Heart right ventricle (tissue), 16 donors: ENCODE results near the gene UBE2E1. TPM values are rescaled to one million over a fixed set of nuclear protein-coding genes. Genes with fewer than 3 reads are reported as not detected.
A peak's percentile ranks its signal among the peaks of the same experiment; 100 is the strongest.

Experiments used
- ATAC-seq, 8 donors: fragments of 200-7000 bp; cut with Tn5 transposase; one replicate each; pipeline ENCODE4 v1.9.1; 2020; ENCODE audit warnings: mild to moderate bottlenecking in 8 of 8, moderate library complexity in 8 of 8, moderate number of reproducible peaks in 1 of 8
- DNase-seq, 2 donors: peaks; one replicate each; pipeline ENCODE4 v3.0.0-alpha.2; 2020
- H3K27ac ChIP-seq, 10 donors: fragments of 200-600 bp; sonication (generic) in 2 of 10; one replicate each; pipeline versions ENCODE4 v1.5.0 to v1.8.0; 2020 to 2022; ENCODE audit warnings: mild to moderate bottlenecking in 3 of 10
- H3K27me3 ChIP-seq, 7 donors: fragments of 200-600 bp; one replicate each; pipeline ENCODE4 v1.8.0; 2021 to 2022; ENCODE audit warnings: mild to moderate bottlenecking in 2 of 7
- H3K36me3 ChIP-seq, 9 donors: fragments of 200-600 bp; sonication (generic) in 1 of 9; one replicate each; pipeline versions ENCODE4 v1.5.0 to v1.8.0; 2020 to 2022; ENCODE audit warnings: mild to moderate bottlenecking in 2 of 9
- H3K4me1 ChIP-seq, 9 donors: fragments of 200-600 bp; sonication (generic) in 1 of 9; one replicate each; pipeline versions ENCODE4 v1.5.0 to v1.8.0; 2020 to 2022; ENCODE audit warnings: mild to moderate bottlenecking in 4 of 9
- H3K4me3 ChIP-seq, 10 donors: fragments of 200-600 bp; sonication (generic) in 2 of 10; one replicate each; pipeline versions ENCODE4 v1.5.0 to v1.8.0; 2020 to 2022; ENCODE audit warnings: mild to moderate bottlenecking in 7 of 10, moderate library complexity in 2 of 10
- H3K9me3 ChIP-seq, 11 donors: fragments of 200-600 bp in 10 of 11; sonication (generic) in 2 of 11; one replicate each; pipeline versions ENCODE4 v1.5.0 to v1.8.0; 2013 to 2022; ENCODE audit warnings: mild to moderate bottlenecking in 2 of 11, control low read depth in 1 of 11, moderate library complexity in 1 of 11
- WGBS, 2 donors: extraction: QIAGEN DNeasy Blood & Tissue Kit; methylation state at CpG; one replicate each; pipeline ENCODE4 v1.1.7; 2013; ENCODE audit warnings: inconsistent platforms in 1 of 2; 5-methylcytosine and 5-hydroxymethylcytosine counted together
- intact Hi-C, 10 donors: fragments of 100-400 bp; cut with DNase I; formaldehyde crosslinking; loops; one replicate each; pipeline versions ENCODE4 v1.11.1 to v1.14.2; 2022
- polyA plus RNA-seq, 2 donors: library from polyadenylated mRNA; stranded (reverse); fragments of 200-250 nt; gene quantifications; one replicate each; pipeline ENCODE4 v1.2.3, GENCODE V29; 2013
- total RNA-seq, 10 donors: library from RNA; stranded (reverse); fragmentation: NEBNext Ultra II Directional in 3 of 10; extraction: Animal tissue kit (Norgen Biotek cat#: 25700) in 3 of 10; gene quantifications; one replicate each; pipeline versions ENCODE4 v1.2.1 to v1.2.4, GENCODE V29; 2021 to 2023
- TF ChIP-seq, protein P1 (sequence below), 9 donors: fragments of 200-600 bp; sonication (generic) in 2 of 9; IDR thresholded peaks; one replicate each; pipeline versions ENCODE4 v1.5.0 to v1.8.0; 2021 to 2022; ENCODE audit warnings: antibody characterized with exemption in 9 of 9, mild to moderate bottlenecking in 5 of 9, moderate library complexity in 1 of 9
- donor health status: Arrhythmogenic right ventricular cardiomyopathy.
- donor health status: ischemic (EF 13 %, LVEDD 7.1; RV severe dilation, severe dysfunction).
- donor health status: healthy with polysubstance abuse.
- donor health status: DM: no; HTN: yes; CAD: no.
- donor health status: DM: no; HTN: no; CAD: no.
- donor health status: ischemic (EF 25% LVEDD 6.9; RV normal size, moderate dysfunction).
- donor health status: ischemic (EF 25% LVEDD 5.7; RV mildly dilated, moderate dysfunction).
- donor health status: healthy.
- donor health status: DM: yes; HTN: yes; CAD: no.
- donor health status: Ischemic cardiomyopathy.
- donor health status: ischemic (EF 35%, LVEDD 5.7; RV mildly dilated, moderate dysfunction).
- donor health status: nonischemic (EF 11% LVEDD 7.7; RV severe dilation, severe dysfunction).
- donor health status: DM: yes; HTN: yes; CAD: no.
- donor health status: PGD.
- donor health status: ischemic (EF 29% LVEDD 5.4; RV normal size, mild dysfunction).
- donor health status: nonischemic (EF 23%, LVEDD 6.1; RV moderate dilation, normal function).

UBE2E1 gene
- total and polyA plus RNA-seq, 12 donors, result 45.2 to 88.8 (median 64.5) TPM

GRCh38 chr3:23764407-23764806, 41.3 kb upstream of the UBE2E1 start:
- TF ChIP-seq, protein P1, sequence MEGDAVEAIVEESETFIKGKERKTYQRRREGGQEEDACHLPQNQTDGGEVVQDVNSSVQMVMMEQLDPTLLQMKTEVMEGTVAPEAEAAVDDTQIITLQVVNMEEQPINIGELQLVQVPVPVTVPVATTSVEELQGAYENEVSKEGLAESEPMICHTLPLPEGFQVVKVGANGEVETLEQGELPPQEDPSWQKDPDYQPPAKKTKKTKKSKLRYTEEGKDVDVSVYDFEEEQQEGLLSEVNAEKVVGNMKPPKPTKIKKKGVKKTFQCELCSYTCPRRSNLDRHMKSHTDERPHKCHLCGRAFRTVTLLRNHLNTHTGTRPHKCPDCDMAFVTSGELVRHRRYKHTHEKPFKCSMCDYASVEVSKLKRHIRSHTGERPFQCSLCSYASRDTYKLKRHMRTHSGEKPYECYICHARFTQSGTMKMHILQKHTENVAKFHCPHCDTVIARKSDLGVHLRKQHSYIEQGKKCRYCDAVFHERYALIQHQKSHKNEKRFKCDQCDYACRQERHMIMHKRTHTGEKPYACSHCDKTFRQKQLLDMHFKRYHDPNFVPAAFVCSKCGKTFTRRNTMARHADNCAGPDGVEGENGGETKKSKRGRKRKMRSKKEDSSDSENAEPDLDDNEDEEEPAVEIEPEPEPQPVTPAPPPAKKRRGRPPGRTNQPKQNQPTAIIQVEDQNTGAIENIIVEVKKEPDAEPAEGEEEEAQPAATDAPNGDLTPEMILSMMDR (IDR thresholded peaks at IDR 0.05), result no peak
- H3K27ac ChIP-seq, result no peak overlapping the region
- ATAC-seq, result no peak
- no peak overlapping the region for H3K4me3 ChIP-seq
- peaks cover 0 to 19% (median 8%) of the 10 kb centered on the region in 9 donors for H3K4me1 ChIP-seq
- H3K9me3 ChIP-seq, result no peaks in the 10 kb centered on the region
- H3K36me3 ChIP-seq, result no peaks in the 10 kb centered on the region
- 86 to 95% methylated on average over 1 of the region's 1 CpG for WGBS, 2 donors
- intact Hi-C loops, result loop anchor here in 1 of 10 donors (10.0 kb wide), 1 partner anchor 560 kb away; the partner anchor contains the start of gene UBE2E2
- DNase-seq, result no peak
- no peaks in the 10 kb centered on the region for H3K27me3 ChIP-seq

- Histone ChIP-seq H3K27me3 (no peaks in the 10 kb centered on the region), H3K9me3 (no peaks in the 10 kb centered on the region), H3K36me3 (no peaks in the 10 kb centered on the region), H3K4me3 (no peak overlapping the region), H3K27ac (no peak overlapping the region), H3K4me1 (peaks cover 0 to 11% (median 8%) of the 10 kb centered on the region in 9 donors)
- TF ChIP-seq, protein P1 (IDR thresholded peaks at IDR 0.05), result no peak
- DNase-seq (no peak), ATAC-seq (no peak)
- intact Hi-C loops, result loop anchor here in 1 of 10 donors (10.0 kb wide), 1 partner anchor 563 kb away; the partner anchor contains the start of gene UBE2E2
- 88 to 92% methylated on average over 2 of the region's 2 CpGs for WGBS, 2 donors
These were observed 38.2 kb upstream of the UBE2E1 start for GRCh38 chr3:23767546-23767945.

- Histone ChIP-seq H3K4me1 (peaks cover 0 to 18% (median 5%) of the 10 kb centered on the region in 9 donors), H3K27me3 (no peaks in the 10 kb centered on the region), H3K27ac (peak overlapping the region in 1 of 10 donors; percentile 32), H3K4me3 (no peak overlapping the region), H3K9me3 (peaks cover 0 to 3% (median 0%) of the 10 kb centered on the region in 11 donors), H3K36me3 (no peaks in the 10 kb centered on the region)
- DNase-seq, result no peak
- intact Hi-C loops, result no loop called here
- TF ChIP-seq, protein P1 (IDR thresholded peaks at IDR 0.05), result no peak
- peak in 5 of 8 donors; percentile 13 to 50 (median 33) for ATAC-seq
- WGBS, 2 donors, result 93% methylated on average over 13 of the region's 13 CpGs
These were observed 30.4 kb upstream of the UBE2E1 start for GRCh38 chr3:23775254-23775909.

DNA sequence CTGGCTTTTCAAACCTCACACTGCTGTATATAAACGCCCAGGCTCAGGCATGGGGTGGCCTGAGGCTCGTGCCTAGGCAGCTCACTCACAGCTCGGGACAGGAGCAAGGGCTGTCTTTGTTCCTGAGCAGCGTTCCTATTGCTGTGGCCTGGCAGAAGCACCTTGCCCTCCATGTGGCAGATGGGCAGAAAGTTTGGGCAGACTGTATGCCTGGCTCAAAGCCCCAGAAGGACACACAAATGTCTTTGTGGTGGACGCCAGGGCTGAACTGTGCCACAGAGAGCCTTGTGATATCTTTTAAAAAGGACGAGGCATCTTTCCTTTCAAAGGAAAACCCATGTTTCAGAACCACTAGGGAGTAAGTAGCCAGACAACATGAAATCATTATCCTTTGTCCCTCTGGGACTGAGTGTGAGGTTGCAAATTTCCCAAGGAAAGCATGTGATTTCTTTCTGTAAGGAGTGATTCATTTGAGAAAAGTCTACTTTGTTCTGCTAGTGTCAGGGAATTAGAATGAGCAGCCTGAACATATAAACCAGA, 29.3 kb upstream of the UBE2E1 start:
- ATAC-seq (peak in 7 of 8 donors; percentile 61 to 81 (median 78)), DNase-seq (no peak)
- Histone ChIP-seq H3K27ac (peak overlapping the region in 6 of 10 donors; percentile 12 to 77 (median 40)), H3K4me3 (no peak overlapping the region), H3K9me3 (peaks cover 0 to 3% (median 0%) of the 10 kb centered on the region in 11 donors), H3K4me1 (peaks cover 0 to 18% (median 5%) of the 10 kb centered on the region in 9 donors), H3K36me3 (no peaks in the 10 kb centered on the region), H3K27me3 (no peaks in the 10 kb centered on the region)
- TF ChIP-seq, protein P1 (IDR thresholded peaks at IDR 0.05), result no peak
- intact Hi-C loops, result no loop called here
- 61 to 68% methylated on average over 6 of the region's 6 CpGs for WGBS, 2 donors
